Suprapubic skin (tissue), 4 donors: ENCODE results near the gene TMEM243. TPM values are rescaled to one million over a fixed set of nuclear protein-coding genes. Genes with fewer than 3 reads are reported as not detected.
"Not testable (repeated sequence)": the region's sequence is repeated elsewhere in the genome, so short reads cannot be mapped to it uniquely, and the experiment has no call there.

Experiments
- DNase-seq, 2 donors: peaks; one replicate each; pipeline ENCODE4 v3.0.0-alpha.2; 2019; ENCODE audit warnings: low spot score in 2 of 2
- H3K27ac ChIP-seq: fragments of 200-600 bp; sonication (generic); one replicate; pipeline ENCODE4 v1.5.1; 2019
- H3K27me3 ChIP-seq: fragments of 200-600 bp; sonication (generic); one replicate; pipeline ENCODE4 v1.5.1; 2019
- H3K36me3 ChIP-seq: fragments of 200-600 bp; sonication (generic); one replicate; pipeline ENCODE4 v1.5.1; 2019
- H3K4me1 ChIP-seq: fragments of 200-600 bp; sonication (generic); one replicate; pipeline ENCODE4 v1.5.1; 2019
- H3K4me3 ChIP-seq: fragments of 200-600 bp; sonication (generic); one replicate; pipeline ENCODE4 v1.5.1; 2019; ENCODE audit warnings: mild to moderate bottlenecking
- H3K9me3 ChIP-seq: fragments of 200-600 bp; sonication (generic); one replicate; pipeline ENCODE4 v1.5.1; 2019
- CTCF ChIP-seq, 2 donors: fragments of 200-600 bp in 1 of 2; fragments of 450-650 bp in 1 of 2; sonication (generic) in 1 of 2; IDR thresholded peaks; one replicate each; pipeline ENCODE4 v1.5.1; 2016 to 2019; ENCODE audit warnings: antibody characterized with exemption in 2 of 2, mild to moderate bottlenecking in 1 of 2, moderate library complexity in 1 of 2
- EP300 ChIP-seq: sonication (generic); formaldehyde crosslinking; IDR thresholded peaks from one replicate; pipeline ENCODE4 v1.6.1; 2017; ENCODE audit warnings: antibody characterized with exemption
- POLR2A ChIP-seq, 2 donors: fragments of 450-650 bp; IDR thresholded peaks; one replicate each; pipeline ENCODE4 v1.6.1; 2017; ENCODE audit warnings: antibody characterized with exemption in 2 of 2, mild to moderate bottlenecking in 2 of 2, moderate library complexity in 2 of 2
- POLR2AphosphoS5 ChIP-seq, 3 donors: sonication (generic); formaldehyde crosslinking; IDR thresholded peaks; one replicate each; pipeline ENCODE4 v1.6.1; 2017; ENCODE audit warnings: antibody characterized with exemption in 3 of 3
- WGBS: methylation state at CpG from one replicate; pipeline ENCODE4 v1.1.5; 2018; 5-methylcytosine and 5-hydroxymethylcytosine counted together
- total RNA-seq, 4 donors: library from RNA; depleted of rRNA; stranded (reverse); fragments of >200 nt; gene quantifications; one replicate each; pipeline ENCODE4 v1.1.0, GENCODE V29; 2016

Gene TMEM243
- total RNA-seq, 4 donors from 2014 or later: 27.7 to 76.0 (median 39.2) TPM

DNA sequence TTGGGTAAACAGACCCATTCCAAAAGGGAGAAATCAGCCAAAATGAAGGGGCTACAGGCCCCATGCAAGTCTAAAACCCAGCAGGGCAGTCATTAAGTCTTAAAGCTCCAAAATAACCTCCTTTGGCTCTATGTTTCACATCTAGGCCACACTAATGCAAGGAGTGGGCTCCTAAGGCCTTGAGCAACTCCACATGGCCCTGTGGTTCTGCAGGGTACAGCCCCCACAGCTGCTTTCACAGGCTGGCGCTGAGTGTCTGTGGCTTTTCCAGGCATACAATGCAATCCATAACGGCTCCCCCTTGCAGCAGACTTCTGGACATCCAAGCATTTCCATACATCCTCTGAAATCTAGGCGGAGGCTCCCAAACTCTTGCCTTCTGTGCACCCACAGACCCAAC lies 9.0 kb downstream of the TMEM243 start:
- Histone ChIP-seq H3K27ac (no peak overlapping the region), H3K36me3 (no peaks in the 10 kb centered on the region), H3K27me3 (no peaks in the 10 kb centered on the region), H3K9me3 (peaks cover 11% of the 10 kb centered on the region), H3K4me1 (peaks cover 21% of the 10 kb centered on the region), H3K4me3 (no peak overlapping the region)
- TF ChIP-seq POLR2A (IDR thresholded peaks at IDR 0.05) (no peak), POLR2AphosphoS5 (IDR thresholded peaks at IDR 0.05) (no peak), CTCF (IDR thresholded peaks at IDR 0.05) (no peak), EP300 (no peak)
- DNase-seq: no peak
- 100% methylated on average over 2 of the region's 3 CpGs for WGBS

DNA sequence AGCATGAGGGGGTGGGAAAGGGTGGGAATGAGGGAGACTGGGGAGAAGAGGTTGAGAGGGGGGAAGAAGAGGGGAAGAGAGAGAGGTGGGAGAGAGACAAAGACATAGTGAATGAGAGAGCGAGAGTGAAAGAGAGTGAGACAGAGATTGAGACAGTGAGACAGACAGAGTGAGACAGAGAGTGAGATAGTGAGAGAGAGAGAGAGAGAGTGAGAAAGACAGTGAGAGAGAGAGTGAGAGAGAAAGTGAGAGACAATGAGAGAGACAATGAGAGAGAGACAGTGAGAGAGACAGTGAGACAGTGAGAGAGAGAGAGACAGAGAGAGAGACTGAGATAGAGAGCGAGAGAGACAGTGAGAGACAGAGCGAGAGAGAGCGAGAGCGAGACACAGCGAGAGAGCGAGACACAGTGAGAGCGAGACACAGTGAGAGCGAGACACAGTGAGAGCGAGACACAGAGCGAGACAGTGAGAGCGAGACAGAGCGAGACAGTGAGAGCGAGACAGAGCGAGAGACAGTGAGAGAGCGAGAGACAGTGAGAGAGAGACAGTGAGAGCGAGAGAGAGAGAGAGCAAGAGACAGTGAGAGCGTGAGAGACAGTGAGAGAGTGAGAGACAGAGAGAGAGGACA lies 10.1 kb downstream of the TMEM243 start:
- TF ChIP-seq CTCF (IDR thresholded peaks at IDR 0.05) (no peak), POLR2A (IDR thresholded peaks at IDR 0.05) (no peak), POLR2AphosphoS5 (IDR thresholded peaks at IDR 0.05) (no peak), EP300 (no peak)
- Histone ChIP-seq H3K9me3 (peaks cover 18% of the 10 kb centered on the region), H3K27ac (no peak overlapping the region), H3K4me3 (no peak overlapping the region), H3K27me3 (no peaks in the 10 kb centered on the region), H3K4me1 (peaks cover 19% of the 10 kb centered on the region), H3K36me3 (no peaks in the 10 kb centered on the region)
- whole genome bisulfite sequencing: 93% methylated on average over 17 of the region's 18 CpGs
- DNase-seq: no peak

- TF ChIP-seq CTCF (IDR thresholded peaks at IDR 0.05) (no peak), EP300 (no peak), POLR2AphosphoS5 (IDR thresholded peaks at IDR 0.05) (no peak), POLR2A (IDR thresholded peaks at IDR 0.05) (no peak)
- H3K4me3 ChIP-seq: no peak overlapping the region
- peaks cover 18% of the 10 kb centered on the region for H3K9me3 ChIP-seq
- H3K4me1 ChIP-seq: peaks cover 10% of the 10 kb centered on the region
- H3K27ac ChIP-seq: no peak overlapping the region
- H3K27me3 ChIP-seq: no peaks in the 10 kb centered on the region
- no peaks in the 10 kb centered on the region for H3K36me3 ChIP-seq
- DNase-seq: no peak
- WGBS: 100% methylated on average over 1 of the region's 1 CpG
Observed at GRCh38 chr7:87206361-87206760, 13.2 kb downstream of the TMEM243 start.

DNA sequence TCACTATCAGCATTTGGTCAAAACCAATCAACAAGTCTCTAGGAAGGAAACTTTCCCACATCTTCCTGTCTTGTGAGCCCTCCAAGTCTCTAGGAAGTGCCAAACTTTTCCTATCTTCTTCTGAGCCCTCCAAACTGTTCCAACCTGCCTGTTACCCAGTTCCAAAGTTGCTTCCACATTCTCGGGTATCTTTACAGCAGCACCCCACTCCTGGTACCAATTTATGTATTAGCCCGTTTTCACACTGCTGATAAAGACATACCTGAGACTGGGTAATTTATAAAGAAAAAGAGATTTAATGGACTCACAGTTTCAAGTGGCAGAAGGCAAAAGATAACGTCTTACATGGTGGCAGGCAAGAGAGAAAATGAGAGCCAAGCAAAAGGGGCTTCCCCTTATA lies 13.8 kb downstream of the TMEM243 start:
- DNase-seq, H3K4me3 ChIP-seq, H3K36me3 ChIP-seq, H3K27ac ChIP-seq, H3K27me3 ChIP-seq: not testable (repeated sequence)
- WGBS: 94% methylated on average over 3 of the region's 3 CpGs
- Histone ChIP-seq H3K9me3 (peaks cover 18% of the 10 kb centered on the region), H3K4me1 (peaks cover 11% of the 10 kb centered on the region)

- H3K27ac ChIP-seq: no peak overlapping the region
- H3K36me3 ChIP-seq: no peaks in the 10 kb centered on the region
- peaks cover 18% of the 10 kb centered on the region for H3K9me3 ChIP-seq
- no peaks in the 10 kb centered on the region for H3K27me3 ChIP-seq
- H3K4me3 ChIP-seq: no peak overlapping the region
- TF ChIP-seq EP300 (no peak), POLR2AphosphoS5 (IDR thresholded peaks at IDR 0.05) (no peak), POLR2A (IDR thresholded peaks at IDR 0.05) (no peak), CTCF (IDR thresholded peaks at IDR 0.05) (no peak)
- no peak for DNase-seq
- peaks cover 11% of the 10 kb centered on the region for H3K4me1 ChIP-seq
- WGBS: 100% methylated on average over 2 of the region's 3 CpGs
Observed at GRCh38 chr7:87204933-87205332, 14.6 kb downstream of the TMEM243 start.

GRCh38 chr7:87203929-87204328 lies 15.6 kb downstream of the TMEM243 start:
- H3K27ac ChIP-seq, H3K36me3 ChIP-seq, H3K27me3 ChIP-seq, DNase-seq, H3K4me3 ChIP-seq: not testable (repeated sequence)
- Histone ChIP-seq H3K4me1 (peaks cover 11% of the 10 kb centered on the region), H3K9me3 (peaks cover 18% of the 10 kb centered on the region)
- 82% methylated on average over 4 of the region's 4 CpGs for WGBS
